ENCODE results near the gene PPP2R3B.

Gene PPP2R3B

DNA sequence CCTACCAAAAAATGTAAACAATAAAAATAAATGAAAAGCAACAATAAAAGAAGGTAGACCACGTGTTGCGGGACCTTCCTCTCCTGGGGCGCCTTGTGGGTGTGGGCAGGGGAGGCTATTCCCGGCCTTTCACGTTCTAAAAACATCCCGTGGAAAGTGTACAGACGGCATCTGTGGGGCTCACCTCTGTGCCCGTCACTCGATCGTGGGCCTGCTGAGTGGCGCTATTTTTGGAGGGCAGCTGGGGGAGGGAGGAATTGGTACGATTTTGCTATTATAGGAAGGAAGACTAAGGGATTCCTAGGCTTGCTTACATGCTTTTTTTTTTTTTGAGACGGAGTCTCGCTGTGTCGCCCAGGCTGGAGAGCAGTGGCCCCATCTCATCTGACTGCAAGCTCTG, 13.6 kb upstream of the PPP2R3B start:
- TF ChIP-seq, protein P1, sequence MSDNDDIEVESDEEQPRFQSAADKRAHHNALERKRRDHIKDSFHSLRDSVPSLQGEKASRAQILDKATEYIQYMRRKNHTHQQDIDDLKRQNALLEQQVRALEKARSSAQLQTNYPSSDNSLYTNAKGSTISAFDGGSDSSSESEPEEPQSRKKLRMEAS (IDR thresholded peaks at IDR 0.05): no peak
- TF ChIP-seq NFIC (IDR thresholded peaks at IDR 0.05) (no peak), TAF1 (IDR thresholded peaks at IDR 0.05; ENCODE audit: low read depth) (no peak), CEBPB (IDR thresholded peaks at IDR 0.05) (no peak), YY1 (IDR thresholded peaks at IDR 0.05; ENCODE audit: low read depth) (no peak), EGR1 (IDR thresholded peaks at IDR 0.05) (no peak), FOXM1 (IDR thresholded peaks at IDR 0.05; ENCODE audit: borderline replicate concordance, low read depth) (no peak), ZBTB7A (IDR thresholded peaks at IDR 0.05; ENCODE audit: low read depth) (no peak), CREB1 (IDR thresholded peaks at IDR 0.05; ENCODE audit: low read depth) (no peak), TCF12 (IDR thresholded peaks at IDR 0.05; ENCODE audit: low read depth) (no peak), RAD21 (IDR thresholded peaks at IDR 0.05; ENCODE audit: low read depth) (no peak), EP300 (IDR thresholded peaks at IDR 0.05; ENCODE audit: borderline replicate concordance) (no peak), TEAD4 (IDR thresholded peaks at IDR 0.05) (no peak)
- TF ChIP-seq, protein P2, sequence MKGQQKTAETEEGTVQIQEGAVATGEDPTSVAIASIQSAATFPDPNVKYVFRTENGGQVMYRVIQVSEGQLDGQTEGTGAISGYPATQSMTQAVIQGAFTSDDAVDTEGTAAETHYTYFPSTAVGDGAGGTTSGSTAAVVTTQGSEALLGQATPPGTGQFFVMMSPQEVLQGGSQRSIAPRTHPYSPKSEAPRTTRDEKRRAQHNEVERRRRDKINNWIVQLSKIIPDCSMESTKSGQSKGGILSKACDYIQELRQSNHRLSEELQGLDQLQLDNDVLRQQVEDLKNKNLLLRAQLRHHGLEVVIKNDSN (IDR thresholded peaks at IDR 0.05): no peak
- TF ChIP-seq, protein P3, sequence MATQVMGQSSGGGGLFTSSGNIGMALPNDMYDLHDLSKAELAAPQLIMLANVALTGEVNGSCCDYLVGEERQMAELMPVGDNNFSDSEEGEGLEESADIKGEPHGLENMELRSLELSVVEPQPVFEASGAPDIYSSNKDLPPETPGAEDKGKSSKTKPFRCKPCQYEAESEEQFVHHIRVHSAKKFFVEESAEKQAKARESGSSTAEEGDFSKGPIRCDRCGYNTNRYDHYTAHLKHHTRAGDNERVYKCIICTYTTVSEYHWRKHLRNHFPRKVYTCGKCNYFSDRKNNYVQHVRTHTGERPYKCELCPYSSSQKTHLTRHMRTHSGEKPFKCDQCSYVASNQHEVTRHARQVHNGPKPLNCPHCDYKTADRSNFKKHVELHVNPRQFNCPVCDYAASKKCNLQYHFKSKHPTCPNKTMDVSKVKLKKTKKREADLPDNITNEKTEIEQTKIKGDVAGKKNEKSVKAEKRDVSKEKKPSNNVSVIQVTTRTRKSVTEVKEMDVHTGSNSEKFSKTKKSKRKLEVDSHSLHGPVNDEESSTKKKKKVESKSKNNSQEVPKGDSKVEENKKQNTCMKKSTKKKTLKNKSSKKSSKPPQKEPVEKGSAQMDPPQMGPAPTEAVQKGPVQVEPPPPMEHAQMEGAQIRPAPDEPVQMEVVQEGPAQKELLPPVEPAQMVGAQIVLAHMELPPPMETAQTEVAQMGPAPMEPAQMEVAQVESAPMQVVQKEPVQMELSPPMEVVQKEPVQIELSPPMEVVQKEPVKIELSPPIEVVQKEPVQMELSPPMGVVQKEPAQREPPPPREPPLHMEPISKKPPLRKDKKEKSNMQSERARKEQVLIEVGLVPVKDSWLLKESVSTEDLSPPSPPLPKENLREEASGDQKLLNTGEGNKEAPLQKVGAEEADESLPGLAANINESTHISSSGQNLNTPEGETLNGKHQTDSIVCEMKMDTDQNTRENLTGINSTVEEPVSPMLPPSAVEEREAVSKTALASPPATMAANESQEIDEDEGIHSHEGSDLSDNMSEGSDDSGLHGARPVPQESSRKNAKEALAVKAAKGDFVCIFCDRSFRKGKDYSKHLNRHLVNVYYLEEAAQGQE (IDR thresholded peaks at IDR 0.05; ENCODE audit: low read depth): no peak

DNA sequence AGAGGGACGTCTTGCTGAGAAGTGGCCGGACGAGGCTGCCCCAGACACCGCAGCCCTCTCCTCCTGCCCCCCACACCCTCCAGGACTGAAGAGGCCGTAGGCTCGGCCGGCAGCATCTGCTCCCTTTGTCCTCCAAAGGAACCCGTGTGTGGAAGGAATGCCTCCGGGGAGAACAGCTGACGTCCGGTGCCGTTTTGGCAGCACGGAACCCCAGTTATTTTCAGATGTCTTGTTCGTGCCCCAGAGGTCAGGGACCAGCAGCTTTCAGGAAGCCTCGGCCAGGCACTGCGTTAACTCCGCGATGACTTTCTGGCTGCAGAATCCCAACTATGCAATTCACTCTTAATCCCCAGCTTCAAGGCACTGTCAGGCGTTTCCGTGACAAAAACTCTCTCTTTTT, 10.9 kb upstream of the PPP2R3B start:
- TF ChIP-seq ZBTB7A (IDR thresholded peaks at IDR 0.05; ENCODE audit: low read depth) (no peak), YY1 (IDR thresholded peaks at IDR 0.05; ENCODE audit: low read depth) (no peak), RAD21 (IDR thresholded peaks at IDR 0.05; ENCODE audit: low read depth) (no peak), CEBPB (IDR thresholded peaks at IDR 0.05) (no peak), FOXM1 (IDR thresholded peaks at IDR 0.05; ENCODE audit: borderline replicate concordance, low read depth) (no peak)
- TF ChIP-seq, protein P1 (IDR thresholded peaks at IDR 0.05): no peak
- TF ChIP-seq, protein P3 (IDR thresholded peaks at IDR 0.05; ENCODE audit: low read depth): no peak

DNA sequence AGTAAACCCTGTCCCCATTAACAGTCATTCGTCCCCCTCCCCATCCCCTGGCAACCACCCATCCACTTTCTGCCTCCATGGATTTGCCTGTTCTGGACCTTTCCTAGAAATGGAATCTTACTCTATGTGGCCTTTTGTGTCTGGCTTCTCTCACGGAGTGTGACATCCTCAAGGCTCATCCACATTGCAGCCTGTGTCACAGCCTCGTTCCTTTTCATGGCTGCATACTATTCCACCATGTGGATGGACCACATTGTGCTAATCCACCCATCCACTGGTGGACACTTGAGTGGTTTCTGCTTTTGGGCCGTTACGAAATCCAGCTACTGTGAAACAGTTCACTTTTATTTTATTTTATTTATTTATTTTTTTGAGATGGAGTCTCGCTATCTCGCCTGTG, 8.1 kb upstream of the PPP2R3B start:
- TF ChIP-seq CEBPB (IDR thresholded peaks at IDR 0.05) (no peak), TAF1 (IDR thresholded peaks at IDR 0.05; ENCODE audit: low read depth) (no peak), CREB1 (IDR thresholded peaks at IDR 0.05; ENCODE audit: low read depth) (no peak), RAD21 (IDR thresholded peaks at IDR 0.05; ENCODE audit: low read depth) (no peak), YY1 (IDR thresholded peaks at IDR 0.05; ENCODE audit: low read depth) (no peak), NFIC (IDR thresholded peaks at IDR 0.05) (no peak), ZBTB7A (IDR thresholded peaks at IDR 0.05; ENCODE audit: low read depth) (no peak), EP300 (IDR thresholded peaks at IDR 0.05; ENCODE audit: borderline replicate concordance) (no peak), EGR1 (IDR thresholded peaks at IDR 0.05) (no peak), FOXM1 (IDR thresholded peaks at IDR 0.05; ENCODE audit: borderline replicate concordance, low read depth) (no peak), TEAD4 (IDR thresholded peaks at IDR 0.05) (no peak), TCF12 (IDR thresholded peaks at IDR 0.05; ENCODE audit: low read depth) (no peak)
- TF ChIP-seq, protein P1 (IDR thresholded peaks at IDR 0.05): no peak
- TF ChIP-seq, protein P3 (IDR thresholded peaks at IDR 0.05; ENCODE audit: low read depth): no peak
- TF ChIP-seq, protein P2 (IDR thresholded peaks at IDR 0.05): no peak

DNA sequence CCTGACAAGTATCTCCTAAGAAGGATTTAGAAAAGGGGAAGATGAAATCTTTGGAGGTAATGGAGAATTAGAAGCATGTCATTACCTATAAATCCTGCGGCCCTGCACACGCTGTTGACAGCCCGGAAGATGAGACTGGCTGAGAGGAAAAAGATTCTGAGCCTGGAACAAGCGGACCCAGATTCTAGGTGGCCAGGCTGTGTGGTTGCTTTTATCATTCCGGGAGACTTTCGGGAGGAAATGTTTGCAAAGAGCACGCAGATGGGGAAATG, 5.8 kb upstream of the PPP2R3B start:
- no peak for TF ChIP-seq TCF12 (IDR thresholded peaks at IDR 0.05; ENCODE audit: low read depth)
- no peak for TF ChIP-seq RAD21 (IDR thresholded peaks at IDR 0.05; ENCODE audit: low read depth)
- TF ChIP-seq NFIC (IDR thresholded peaks at IDR 0.05): no peak
- TF ChIP-seq FOXM1 (IDR thresholded peaks at IDR 0.05; ENCODE audit: borderline replicate concordance, low read depth): no peak
- no peak for TF ChIP-seq EGR1 (IDR thresholded peaks at IDR 0.05)
- no peak for TF ChIP-seq TEAD4 (IDR thresholded peaks at IDR 0.05)
- no peak for TF ChIP-seq CREB1 (IDR thresholded peaks at IDR 0.05; ENCODE audit: low read depth)
- TF ChIP-seq, protein P2 (IDR thresholded peaks at IDR 0.05): no peak
- TF ChIP-seq, protein P1 (IDR thresholded peaks at IDR 0.05): no peak
- no peak for TF ChIP-seq CEBPB (IDR thresholded peaks at IDR 0.05)
- TF ChIP-seq TAF1 (IDR thresholded peaks at IDR 0.05; ENCODE audit: low read depth): no peak
